Fibroblast of villous mesenchyme (primary cell): ENCODE results near the gene RO60. TPM values are rescaled to one million over a fixed set of nuclear protein-coding genes. Genes with fewer than 3 reads are reported as not detected.

Experiments
- DNase-seq: peaks from one replicate; pipeline ENCODE4 v3.0.0-alpha.2; 2010; ENCODE audit warnings: low read depth
- H3K4me3 ChIP-seq: 2 replicates; pipeline ENCODE4 v1.5.1; 2011; ENCODE audit warnings: low read depth, mild to moderate bottlenecking, low read length
- CTCF ChIP-seq: IDR thresholded peaks from 2 replicates; pipeline ENCODE4 v1.5.1; 2012; ENCODE audit warnings: low read depth, mild to moderate bottlenecking, low read length; ENCODE audit not compliant: insufficient read depth
- total RNA-seq: library from RNA; depleted of rRNA; stranded (reverse); fragments of >200 nt; gene quantifications from 2 replicates; pipeline ENCODE4 v1.2.3, GENCODE V29; 2012

Gene RO60
- total RNA-seq, 1 donor = 226 TPM

DNA sequence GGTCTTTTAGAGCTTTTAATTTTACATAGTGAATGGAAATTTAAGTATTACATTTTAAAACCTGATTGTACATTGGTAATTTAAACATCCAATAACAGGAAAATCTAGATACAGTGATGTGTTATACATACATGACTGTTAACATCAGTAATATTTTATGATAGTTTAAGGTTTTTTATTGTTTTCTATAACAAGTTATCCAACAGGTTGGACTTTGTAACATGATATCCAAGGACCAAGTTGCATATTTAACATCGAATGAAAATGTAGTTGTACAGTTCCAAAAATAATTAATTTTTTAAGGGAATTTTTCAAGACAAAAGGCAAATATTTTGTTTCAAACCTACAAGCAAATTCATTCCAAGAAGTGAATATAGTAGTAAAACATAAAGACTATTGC, 31.5 kb downstream of the RO60 start:
- no peak overlapping the region for H3K4me3 ChIP-seq
- no peak for TF ChIP-seq CTCF
- DNase-seq = no peak

- TF ChIP-seq CTCF = no peak
- DNase-seq = no peak
- no peak overlapping the region for H3K4me3 ChIP-seq
Observed at GRCh38 chr1:193094112-193094511, 34.7 kb downstream of the RO60 start.

DNA sequence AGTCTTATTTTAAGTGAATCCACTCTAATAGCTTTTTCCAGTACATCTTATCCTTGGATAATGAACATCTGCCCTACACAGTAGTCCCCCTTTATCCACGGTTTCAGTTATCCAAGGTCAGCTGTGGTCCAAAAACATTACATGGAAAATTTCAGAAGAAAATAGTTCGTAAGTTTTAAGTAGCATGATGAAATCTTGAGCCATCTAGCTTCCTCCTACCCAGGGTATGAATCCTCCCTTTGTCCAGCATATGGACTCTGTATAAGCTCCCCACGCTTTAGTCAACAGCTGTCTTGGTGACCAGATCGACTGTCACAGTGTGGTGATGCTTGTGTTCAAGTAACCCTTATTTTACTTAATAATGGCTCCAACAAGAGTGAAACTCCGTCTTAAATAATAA, 43.2 kb downstream of the RO60 start:
- DNase-seq = no peak
- TF ChIP-seq CTCF = no peak
- no peak overlapping the region for H3K4me3 ChIP-seq

DNA sequence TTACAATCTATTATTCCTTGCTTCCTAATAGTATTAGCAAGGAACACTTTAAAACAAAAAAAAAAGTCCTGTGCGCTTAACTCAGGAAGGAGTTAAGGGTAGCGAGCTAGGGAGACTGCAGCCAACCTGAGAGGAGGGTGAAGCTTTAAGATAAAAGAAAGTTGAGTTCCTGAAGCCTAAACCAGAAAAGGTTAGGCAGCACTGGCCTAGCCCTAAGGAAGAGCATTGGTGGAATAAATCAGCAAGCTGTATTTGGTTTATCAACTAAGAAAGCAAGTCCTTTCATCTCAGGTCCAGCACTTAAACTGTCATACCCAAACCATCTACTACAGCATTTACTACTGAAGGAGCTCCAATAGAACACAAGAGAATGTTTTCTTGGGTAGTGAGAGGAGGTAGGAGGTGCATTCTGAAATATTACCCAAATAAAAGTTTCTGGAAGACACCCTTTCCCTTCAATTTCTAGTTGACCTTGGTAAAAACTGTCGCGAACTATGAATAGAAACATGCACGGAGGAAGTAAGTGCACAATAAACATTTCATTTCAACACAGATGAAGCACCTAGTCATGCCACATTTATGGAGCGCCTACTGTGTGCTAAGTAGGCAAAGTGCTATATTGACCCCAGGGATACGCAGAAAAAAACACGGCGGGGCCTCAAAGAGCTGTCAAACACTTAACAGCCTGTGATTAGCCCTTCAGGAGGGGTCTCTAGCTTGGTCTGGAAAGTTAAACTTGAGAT, 44.5 kb downstream of the RO60 start:
- peak; percentile 20 for DNase-seq
- no peak for TF ChIP-seq CTCF
- peak overlapping the region; percentile 88 for H3K4me3 ChIP-seq

DNA sequence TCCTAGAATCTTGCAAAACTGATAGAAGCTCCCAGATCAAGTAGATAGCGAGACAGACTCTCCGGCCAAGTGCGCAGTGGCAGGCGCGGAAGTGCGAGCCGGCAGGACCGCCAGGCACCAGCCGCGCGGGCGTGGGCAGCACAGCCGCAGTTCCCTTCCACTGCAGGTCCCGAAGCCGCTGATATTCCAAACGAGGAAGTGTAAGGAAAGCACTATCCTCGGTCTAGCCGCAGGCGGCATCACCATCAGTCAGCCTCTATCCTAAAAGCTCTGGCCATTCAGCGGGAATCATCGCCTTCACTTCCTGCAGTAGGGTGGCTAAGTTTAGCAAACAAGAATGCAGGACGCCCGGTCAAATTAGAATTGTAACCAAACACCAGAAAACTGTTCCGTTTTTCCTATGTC, 45.1 kb downstream of the RO60 start:
- DNase-seq = peak; percentile 69
- no peak for TF ChIP-seq CTCF
- peak overlapping the region; percentile 88 for H3K4me3 ChIP-seq

DNA sequence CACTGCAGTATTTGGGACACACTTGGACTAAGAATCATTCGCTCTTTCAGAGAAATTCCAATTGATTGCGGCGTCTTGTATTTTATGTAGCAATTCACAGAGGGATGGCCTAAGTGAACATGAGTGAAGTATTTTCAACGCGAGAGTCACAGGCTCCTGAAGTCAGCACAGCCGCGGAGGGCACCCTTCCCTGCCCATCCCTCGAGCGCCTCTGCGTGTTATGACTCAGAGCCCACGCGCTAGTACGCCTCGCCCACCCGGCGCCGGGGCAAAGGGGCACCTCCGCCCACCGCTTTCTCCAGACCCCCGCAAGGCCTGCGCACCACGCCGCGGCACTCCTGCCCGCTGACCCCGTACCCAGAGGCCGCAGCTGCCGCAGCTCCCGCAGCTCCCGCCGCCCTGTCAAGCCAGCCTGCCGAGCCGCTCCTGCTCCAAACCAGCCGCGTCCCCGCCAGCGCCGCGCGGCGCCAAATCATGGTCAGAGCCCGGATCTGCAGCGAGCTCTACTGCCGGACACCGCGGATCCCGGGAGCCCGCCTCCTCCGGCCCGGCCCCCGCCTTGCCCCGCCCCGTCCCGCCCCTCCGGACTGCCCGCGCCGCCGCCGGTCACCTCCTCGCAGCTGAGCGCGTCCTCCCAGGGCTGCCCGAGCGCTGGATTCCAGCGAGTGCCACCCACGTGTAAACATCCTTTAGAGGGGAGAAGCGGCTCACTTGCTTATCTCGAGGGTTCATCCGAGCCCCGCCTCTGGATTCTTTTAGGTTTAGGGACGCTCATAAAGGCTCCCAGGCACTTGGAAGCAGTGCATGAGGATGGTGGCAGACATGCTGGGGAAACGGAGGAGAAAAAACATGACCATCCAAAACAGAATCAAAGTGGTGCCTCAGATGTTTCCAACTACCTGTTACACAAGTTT, 45.8 kb downstream of the RO60 start, which contains the start of gene GLRX2:
Gene GLRX2 (minus strand): TSS at position 508 of the 914 bp plus-strand sequence. CDS start 32 bp downstream, at position 476.
- DNase-seq = peak; percentile 88
- peak within 1 kb of the TSS; percentile 88 for H3K4me3 ChIP-seq
- TF ChIP-seq CTCF = no peak
